GM10266 (cell line): ENCODE data around the gene ORAI3.

Source experiments
- DNase-seq: peaks from one replicate; pipeline ENCODE4 v3.0.0; 2012; ENCODE audit errors: extremely low spot score
- CTCF ChIP-seq: IDR thresholded peaks from 2 replicates; pipeline ENCODE4 v1.5.1; 2012; ENCODE audit warnings: mild to moderate bottlenecking, low read depth; ENCODE audit not compliant: control insufficient read depth, insufficient read depth; ENCODE audit errors: missing control alignments

The ORAI3 gene

GRCh38 chr16:30949650-30950515 is 1.0 kb downstream of the ORAI3 start:
- peak; percentile 74 for DNase-seq
- peak; percentile 42 for TF ChIP-seq CTCF

- DNase-seq: no peak
- no peak for TF ChIP-seq CTCF
These were observed 1.7 kb downstream of the ORAI3 start for GRCh38 chr16:30950516-30951065.

- no peak for DNase-seq
- TF ChIP-seq CTCF: no peak
These were observed 2.3 kb downstream of the ORAI3 start for GRCh38 chr16:30951193-30951592.

- no peak for DNase-seq
- TF ChIP-seq CTCF: no peak
These were observed 2.9 kb downstream of the ORAI3 start for GRCh38 chr16:30951750-30952149.

GRCh38 chr16:30953111-30953510 is 4.2 kb downstream of the ORAI3 start:
- no peak for DNase-seq
- TF ChIP-seq CTCF: no peak

- TF ChIP-seq CTCF: peak; percentile 65
- no peak for DNase-seq
These were observed 4.8 kb downstream of the ORAI3 start for GRCh38 chr16:30953511-30954124.

- no peak for TF ChIP-seq CTCF
- DNase-seq: no peak
These were observed 6.1 kb downstream of the ORAI3 start for GRCh38 chr16:30954993-30955392.
